NOMO-1 treated with dmso at 0.1 percent for 144 hours (cell line): ENCODE results near the gene ARMCX1.
"Not testable (repeated sequence)": the region's sequence is repeated elsewhere in the genome, so short reads cannot be mapped to it uniquely, and the experiment has no call there.

Experiments used
- DNase-seq: peaks from one replicate; lab custom pipeline; 2025; ENCODE audit not compliant: unreplicated experiment; lab: John Stamatoyannopoulos, UW

The ARMCX1 gene

DNA sequence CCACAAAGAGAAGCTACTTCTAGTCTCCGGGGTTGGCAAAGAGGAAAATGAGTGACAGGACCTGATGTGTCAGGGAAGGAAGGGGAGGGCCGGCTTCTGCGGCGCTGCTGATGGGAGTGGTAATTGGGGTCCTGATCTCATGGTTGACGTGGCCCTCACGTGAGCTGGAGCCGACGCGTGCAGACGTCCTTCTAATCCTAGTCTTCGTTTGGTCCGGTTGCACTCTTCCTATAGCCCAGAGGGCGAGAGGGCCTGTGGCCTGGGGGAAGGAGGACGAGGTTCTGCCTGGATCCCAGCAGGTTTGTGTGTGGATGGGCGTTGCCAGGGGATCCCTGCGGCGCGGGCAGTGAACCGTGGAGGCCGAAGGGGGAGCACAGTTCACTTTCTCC, at the start of gene ARMCX1:
TSS of gene ARMCX1 (plus strand) at position 186 of the 389 bp plus-strand sequence. CDS start 2,384 bp downstream, outside the sequence.
- DNase-seq: peak; percentile 19

DNA sequence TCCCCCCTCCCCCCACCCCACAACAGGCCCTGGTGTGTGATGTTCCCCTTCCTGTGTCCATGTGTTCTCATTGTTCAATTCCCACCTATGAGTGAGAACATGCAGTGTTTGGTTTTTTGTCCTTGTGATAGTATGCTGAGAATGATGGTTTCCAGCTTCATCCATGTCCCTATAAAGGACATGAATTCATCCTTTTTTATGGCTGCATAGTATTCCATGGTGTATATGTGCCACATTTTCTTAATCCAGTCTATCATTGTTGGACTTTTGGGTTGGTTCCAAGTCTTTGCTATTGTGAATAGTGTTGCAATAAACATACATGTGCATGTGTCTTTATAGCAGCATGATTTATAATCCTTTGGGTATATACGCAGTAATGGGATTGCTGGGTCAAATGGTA, 47.4 kb upstream of the ARMCX1 start:
- DNase-seq: not testable (repeated sequence)

- DNase-seq: no peak
Observed at GRCh38 chrX:101507372-101507771, 43.0 kb upstream of the ARMCX1 start.

DNA sequence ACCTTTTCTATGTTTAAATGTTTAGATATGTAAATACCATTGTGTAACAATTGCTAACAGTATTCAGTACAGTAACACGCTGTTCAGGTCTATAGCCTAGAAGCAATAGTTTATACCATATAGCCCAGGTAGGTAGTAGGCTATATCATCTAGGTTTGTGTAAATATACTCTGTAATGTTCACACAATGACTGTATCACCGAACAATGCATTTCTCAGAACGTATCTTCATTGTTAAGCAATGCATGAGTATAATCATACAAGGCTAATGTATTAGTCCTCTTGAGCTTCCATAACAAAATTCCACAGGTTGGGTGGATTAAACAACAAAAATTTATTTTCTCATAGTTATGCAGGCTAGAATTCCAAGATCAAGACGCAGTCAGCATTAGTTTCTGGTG, 42.4 kb upstream of the ARMCX1 start:
- DNase-seq: no peak

DNA sequence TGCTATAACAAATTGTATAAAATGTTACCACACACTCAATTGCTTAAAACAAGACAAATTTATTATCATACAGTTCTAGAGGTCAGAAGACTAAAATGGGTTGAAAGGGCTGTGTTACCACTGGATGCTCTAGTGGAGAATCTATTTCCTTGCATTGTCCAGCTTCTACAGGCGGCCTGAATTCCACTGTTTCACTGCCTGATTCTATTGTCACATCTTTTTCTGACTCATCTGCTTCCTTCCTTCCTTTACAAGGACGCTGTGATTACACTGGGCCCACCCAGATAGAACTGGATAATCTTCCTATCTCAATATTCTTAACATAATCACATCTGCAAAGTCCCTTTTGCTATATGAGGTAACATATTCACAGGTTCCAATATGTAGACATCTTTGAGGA, 19.4 kb upstream of the ARMCX1 start:
- DNase-seq: no peak

- no peak for DNase-seq
Observed at GRCh38 chrX:101539116-101539515, 11.2 kb upstream of the ARMCX1 start.

- no peak for DNase-seq
Observed at GRCh38 chrX:101550751-101551379, 518 bp downstream of the ARMCX1 start.

- no peak for DNase-seq
Observed at GRCh38 chrX:101551380-101551767, 1.0 kb downstream of the ARMCX1 start.

DNA sequence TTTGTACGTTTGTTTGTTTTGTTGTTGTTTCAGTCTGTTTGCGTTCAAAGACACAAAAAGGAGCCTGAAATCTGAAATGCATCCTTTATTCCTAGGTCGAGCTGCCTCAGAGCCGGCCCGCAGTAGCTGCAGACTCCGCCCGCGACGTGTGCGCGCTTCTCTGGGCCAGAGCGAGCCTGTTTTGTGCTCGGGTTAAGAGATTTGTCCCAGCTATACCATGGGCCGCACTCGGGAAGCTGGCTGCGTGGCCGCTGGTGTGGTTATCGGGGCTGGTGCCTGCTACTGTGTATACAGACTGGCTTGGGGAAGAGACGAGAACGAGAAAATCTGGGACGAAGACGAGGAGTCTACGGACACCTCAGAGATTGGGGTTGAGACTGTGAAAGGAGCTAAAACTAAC, 2.4 kb downstream of the ARMCX1 start:
- no peak for DNase-seq

- DNase-seq: no peak
Observed at GRCh38 chrX:101564651-101565050, 14.3 kb downstream of the ARMCX1 start.

GRCh38 chrX:101595739-101596419, 45.5 kb downstream of the ARMCX1 start:
- peak; percentile 73 for DNase-seq

- DNase-seq: not testable (repeated sequence)
Observed at GRCh38 chrX:101599592-101599991, 49.2 kb downstream of the ARMCX1 start.

GRCh38 chrX:101602077-101602476, 51.7 kb downstream of the ARMCX1 start:
- no peak for DNase-seq
